Fibroblast of lung (primary cell): ENCODE results near the gene CLCNKA.

Experiments
- CTCF ChIP-seq, 2 donors: IDR thresholded peaks in 1 of 2; conservative IDR thresholded peaks in 1 of 2; 1 replicate in 1 of 2; 2 replicates in 1 of 2; pipeline ENCODE4 v1.5.1; 2011 to 2012; ENCODE audit warnings: low read length in 2 of 2, control low read depth in 1 of 2, inconsistent platforms in 1 of 2, low read depth in 1 of 2, mild to moderate bottlenecking in 1 of 2
- EZH2 ChIP-seq: IDR thresholded peaks from 2 replicates; pipeline ENCODE4 v1.5.1; 2012; ENCODE audit warnings: low read length, control low read depth, mild to moderate bottlenecking; ENCODE audit errors: missing control alignments

GRCh38 chr1:15997076-15997585, 24.7 kb upstream of the CLCNKA start:
- no peak for TF ChIP-seq CTCF (conservative IDR thresholded peaks at IDR 0.05 in 1 of 2, IDR thresholded peaks at IDR 0.05 in 1 of 2; ENCODE audit: low read depth in 1 of 2, low read length in 2 of 2)
- TF ChIP-seq EZH2, result no peak
